K562 (cell line): ENCODE results near the gene RGL2. TPM values are rescaled to one million over a fixed set of nuclear protein-coding genes. Genes with fewer than 3 reads are reported as not detected.

Experiments used
- CBFA2T2 ChIP-seq: fragments of 450-650 bp; conservative IDR thresholded peaks from 2 replicates; pipeline ENCODE4 v1.6.1; 2017; ENCODE audit warnings: mild to moderate bottlenecking
- CHD2 ChIP-seq: IDR thresholded peaks from 2 replicates; pipeline ENCODE4 v1.6.1; 2011; ENCODE audit warnings: low read depth, low read length
- CREB1 ChIP-seq, 2 experiments: sonication (generic) in 1 of 2; formaldehyde crosslinking in 1 of 2; IDR thresholded peaks; 2 replicates each; pipeline versions ENCODE4 v1.6.1 to v1.8.0; 2012 to 2022; ENCODE audit warnings: inconsistent platforms in 1 of 2, mild to moderate bottlenecking in 1 of 2, missing genetic modification reagents in 1 of 2, moderate library complexity in 1 of 2
- HDAC2 ChIP-seq: fragments of 450-650 bp; IDR thresholded peaks from 2 replicates; pipeline ENCODE4 v1.6.1; 2016; ENCODE audit warnings: mild to moderate bottlenecking
- L3MBTL2 ChIP-seq: fragments of 450-650 bp; IDR thresholded peaks from 2 replicates; pipeline ENCODE4 v1.6.1; 2016; ENCODE audit warnings: mild to moderate bottlenecking, moderate library complexity
- LCOR ChIP-seq: sonication (generic); formaldehyde crosslinking; IDR thresholded peaks from 2 replicates; pipeline ENCODE4 v1.8.0; 2022; ENCODE audit warnings: mild to moderate bottlenecking, missing genetic modification reagents
- LEF1 ChIP-seq: fragments of 450-650 bp; IDR thresholded peaks from 2 replicates; pipeline ENCODE4 v1.6.1; 2016; ENCODE audit warnings: mild to moderate bottlenecking
- PHTF2 ChIP-seq: fragments of 250-450 bp; sonication (Bioruptor Pico); IDR thresholded peaks from 2 replicates; pipeline ENCODE4 v1.5.0; 2021; ENCODE audit warnings: mild to moderate bottlenecking
- POLR3G ChIP-seq: IDR thresholded peaks from 2 replicates; pipeline ENCODE4 v1.6.1; 2011; ENCODE audit not compliant: insufficient read length, insufficient replicate concordance; ENCODE audit errors: extremely low read depth
- SLC30A9 ChIP-seq: fragments of 250-450 bp; sonication (Bioruptor Pico); IDR thresholded peaks from 2 replicates; pipeline ENCODE4 v1.8.0; 2022; ENCODE audit warnings: mild to moderate bottlenecking, moderate library complexity
- TAF1 ChIP-seq: IDR thresholded peaks from 2 replicates; pipeline ENCODE4 v1.6.1; 2011; ENCODE audit warnings: mild to moderate bottlenecking, low read length, moderate library complexity; ENCODE audit not compliant: insufficient read depth, control insufficient read depth, severe bottlenecking; ENCODE audit errors: extremely low read depth
- TBP ChIP-seq: optimal IDR thresholded peaks from 2 replicates; pipeline ENCODE3; 2011; ENCODE audit warnings: low read depth, low read length, improper control_type of control experiment
- TSC22D4 ChIP-seq: fragments of 450-650 bp; IDR thresholded peaks from 2 replicates; pipeline ENCODE4 v1.6.1; 2016; ENCODE audit warnings: missing genetic modification characterization, missing biosample characterization, control low read depth
- YBX1 ChIP-seq: fragments of 450-650 bp; IDR thresholded peaks from 2 replicates; pipeline ENCODE4 v1.7.1; 2016; ENCODE audit warnings: mild to moderate bottlenecking
- polyA plus RNA-seq, 8 experiments: library from polyadenylated mRNA; depleted of rRNA in 4 of 8; stranded (reverse) in 5 of 8; unstranded in 3 of 8; fragments of >200 nt; fragmentation: Nextera tagmentation in 2 of 8; fragmentation: Illumina TruSeq in 1 of 8; extraction: Ambion mirVana in 2 of 8; extraction: Trizol in 1 of 8; gene quantifications; 2 replicates each; pipeline versions ENCODE4 v1.2.1 to v1.2.3, GENCODE V29; 2011 to 2014; ENCODE audit warnings: inconsistent platforms in 1 of 8, missing spikeins in 1 of 8
- total RNA-seq, 7 experiments: library from RNA; depleted of rRNA in 6 of 7; stranded (reverse); fragments of >200 nt in 6 of 7; fragmentation: Illumina TruSeq in 2 of 7; extraction: Trizol in 2 of 7; gene quantifications; 2 replicates each; pipeline versions ENCODE4 v1.2.1 to v1.2.3, GENCODE V29; 2011 to 2021; ENCODE audit warnings: low replicate concordance in 1 of 7
- TF ChIP-seq, protein P1 (sequence below): fragments of 200-600 bp; sonication (generic); IDR thresholded peaks from one replicate; pipeline ENCODE4 v1.6.1; 2012; ENCODE audit warnings: mild to moderate bottlenecking, low read depth, low read length, inconsistent platforms
- TF ChIP-seq, protein P2 (sequence below): IDR thresholded peaks from 2 replicates; pipeline ENCODE4 v1.6.1; 2014; ENCODE audit warnings: antibody characterized with exemption

The RGL2 gene
- total and polyA plus RNA-seq, 9 of the 15 experiments (the other 6 are each of a cell fraction or from before 2014, with no cell fraction given): 1.8 to 57.1 (median 19.5) TPM

DNA sequence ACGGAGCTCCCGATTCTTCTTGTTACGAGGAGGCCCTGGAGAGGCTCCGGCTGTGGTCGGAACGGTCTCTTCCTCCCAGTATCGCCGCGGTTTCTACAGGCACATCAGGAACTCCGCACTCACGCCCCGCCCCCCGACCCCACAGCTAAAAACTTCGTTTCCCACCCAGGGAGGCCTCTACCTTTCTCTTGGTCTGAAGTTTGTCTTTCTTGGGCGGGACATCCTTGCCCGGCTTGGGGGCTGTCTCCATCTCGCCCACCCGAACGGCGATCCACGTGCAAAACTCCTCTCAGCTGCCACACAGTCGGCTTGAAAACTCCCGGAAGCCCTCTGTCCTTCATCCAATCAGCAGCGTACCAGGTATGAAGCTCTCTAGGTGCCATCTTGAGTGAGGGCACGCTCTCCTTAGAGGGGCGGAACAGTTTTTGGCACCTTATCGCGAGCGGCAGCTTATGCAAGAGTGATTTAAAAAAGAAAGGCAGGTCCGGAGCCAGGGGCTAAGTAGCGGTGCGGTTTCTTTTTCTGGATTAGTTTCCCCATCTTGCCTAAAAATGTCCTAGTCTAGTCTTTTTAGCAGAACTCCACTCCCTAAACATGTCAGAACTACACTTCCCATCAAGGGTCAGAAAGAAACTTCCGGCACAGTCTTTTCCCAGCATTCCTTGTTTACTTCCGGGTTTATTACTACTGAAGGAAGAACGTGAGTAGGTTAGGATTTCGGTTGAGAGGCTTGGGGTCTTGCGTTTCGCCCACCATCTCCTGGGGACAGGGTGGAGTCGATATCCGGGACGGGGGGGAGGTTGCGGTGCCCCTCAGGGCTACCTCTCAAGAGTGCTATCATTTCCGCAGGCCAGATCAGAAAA, 9.6 kb downstream of the RGL2 start, which contains the start of the genes PFDN6 and WDR46 (continued):
- TF ChIP-seq, protein P1, sequence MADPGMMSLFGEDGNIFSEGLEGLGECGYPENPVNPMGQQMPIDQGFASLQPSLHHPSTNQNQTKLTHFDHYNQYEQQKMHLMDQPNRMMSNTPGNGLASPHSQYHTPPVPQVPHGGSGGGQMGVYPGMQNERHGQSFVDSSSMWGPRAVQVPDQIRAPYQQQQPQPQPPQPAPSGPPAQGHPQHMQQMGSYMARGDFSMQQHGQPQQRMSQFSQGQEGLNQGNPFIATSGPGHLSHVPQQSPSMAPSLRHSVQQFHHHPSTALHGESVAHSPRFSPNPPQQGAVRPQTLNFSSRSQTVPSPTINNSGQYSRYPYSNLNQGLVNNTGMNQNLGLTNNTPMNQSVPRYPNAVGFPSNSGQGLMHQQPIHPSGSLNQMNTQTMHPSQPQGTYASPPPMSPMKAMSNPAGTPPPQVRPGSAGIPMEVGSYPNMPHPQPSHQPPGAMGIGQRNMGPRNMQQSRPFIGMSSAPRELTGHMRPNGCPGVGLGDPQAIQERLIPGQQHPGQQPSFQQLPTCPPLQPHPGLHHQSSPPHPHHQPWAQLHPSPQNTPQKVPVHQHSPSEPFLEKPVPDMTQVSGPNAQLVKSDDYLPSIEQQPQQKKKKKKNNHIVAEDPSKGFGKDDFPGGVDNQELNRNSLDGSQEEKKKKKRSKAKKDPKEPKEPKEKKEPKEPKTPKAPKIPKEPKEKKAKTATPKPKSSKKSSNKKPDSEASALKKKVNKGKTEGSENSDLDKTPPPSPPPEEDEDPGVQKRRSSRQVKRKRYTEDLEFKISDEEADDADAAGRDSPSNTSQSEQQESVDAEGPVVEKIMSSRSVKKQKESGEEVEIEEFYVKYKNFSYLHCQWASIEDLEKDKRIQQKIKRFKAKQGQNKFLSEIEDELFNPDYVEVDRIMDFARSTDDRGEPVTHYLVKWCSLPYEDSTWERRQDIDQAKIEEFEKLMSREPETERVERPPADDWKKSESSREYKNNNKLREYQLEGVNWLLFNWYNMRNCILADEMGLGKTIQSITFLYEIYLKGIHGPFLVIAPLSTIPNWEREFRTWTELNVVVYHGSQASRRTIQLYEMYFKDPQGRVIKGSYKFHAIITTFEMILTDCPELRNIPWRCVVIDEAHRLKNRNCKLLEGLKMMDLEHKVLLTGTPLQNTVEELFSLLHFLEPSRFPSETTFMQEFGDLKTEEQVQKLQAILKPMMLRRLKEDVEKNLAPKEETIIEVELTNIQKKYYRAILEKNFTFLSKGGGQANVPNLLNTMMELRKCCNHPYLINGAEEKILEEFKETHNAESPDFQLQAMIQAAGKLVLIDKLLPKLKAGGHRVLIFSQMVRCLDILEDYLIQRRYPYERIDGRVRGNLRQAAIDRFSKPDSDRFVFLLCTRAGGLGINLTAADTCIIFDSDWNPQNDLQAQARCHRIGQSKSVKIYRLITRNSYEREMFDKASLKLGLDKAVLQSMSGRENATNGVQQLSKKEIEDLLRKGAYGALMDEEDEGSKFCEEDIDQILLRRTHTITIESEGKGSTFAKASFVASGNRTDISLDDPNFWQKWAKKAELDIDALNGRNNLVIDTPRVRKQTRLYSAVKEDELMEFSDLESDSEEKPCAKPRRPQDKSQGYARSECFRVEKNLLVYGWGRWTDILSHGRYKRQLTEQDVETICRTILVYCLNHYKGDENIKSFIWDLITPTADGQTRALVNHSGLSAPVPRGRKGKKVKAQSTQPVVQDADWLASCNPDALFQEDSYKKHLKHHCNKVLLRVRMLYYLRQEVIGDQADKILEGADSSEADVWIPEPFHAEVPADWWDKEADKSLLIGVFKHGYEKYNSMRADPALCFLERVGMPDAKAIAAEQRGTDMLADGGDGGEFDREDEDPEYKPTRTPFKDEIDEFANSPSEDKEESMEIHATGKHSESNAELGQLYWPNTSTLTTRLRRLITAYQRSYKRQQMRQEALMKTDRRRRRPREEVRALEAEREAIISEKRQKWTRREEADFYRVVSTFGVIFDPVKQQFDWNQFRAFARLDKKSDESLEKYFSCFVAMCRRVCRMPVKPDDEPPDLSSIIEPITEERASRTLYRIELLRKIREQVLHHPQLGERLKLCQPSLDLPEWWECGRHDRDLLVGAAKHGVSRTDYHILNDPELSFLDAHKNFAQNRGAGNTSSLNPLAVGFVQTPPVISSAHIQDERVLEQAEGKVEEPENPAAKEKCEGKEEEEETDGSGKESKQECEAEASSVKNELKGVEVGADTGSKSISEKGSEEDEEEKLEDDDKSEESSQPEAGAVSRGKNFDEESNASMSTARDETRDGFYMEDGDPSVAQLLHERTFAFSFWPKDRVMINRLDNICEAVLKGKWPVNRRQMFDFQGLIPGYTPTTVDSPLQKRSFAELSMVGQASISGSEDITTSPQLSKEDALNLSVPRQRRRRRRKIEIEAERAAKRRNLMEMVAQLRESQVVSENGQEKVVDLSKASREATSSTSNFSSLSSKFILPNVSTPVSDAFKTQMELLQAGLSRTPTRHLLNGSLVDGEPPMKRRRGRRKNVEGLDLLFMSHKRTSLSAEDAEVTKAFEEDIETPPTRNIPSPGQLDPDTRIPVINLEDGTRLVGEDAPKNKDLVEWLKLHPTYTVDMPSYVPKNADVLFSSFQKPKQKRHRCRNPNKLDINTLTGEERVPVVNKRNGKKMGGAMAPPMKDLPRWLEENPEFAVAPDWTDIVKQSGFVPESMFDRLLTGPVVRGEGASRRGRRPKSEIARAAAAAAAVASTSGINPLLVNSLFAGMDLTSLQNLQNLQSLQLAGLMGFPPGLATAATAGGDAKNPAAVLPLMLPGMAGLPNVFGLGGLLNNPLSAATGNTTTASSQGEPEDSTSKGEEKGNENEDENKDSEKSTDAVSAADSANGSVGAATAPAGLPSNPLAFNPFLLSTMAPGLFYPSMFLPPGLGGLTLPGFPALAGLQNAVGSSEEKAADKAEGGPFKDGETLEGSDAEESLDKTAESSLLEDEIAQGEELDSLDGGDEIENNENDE: no peak
- TF ChIP-seq CHD2: peak; percentile 88
- TF ChIP-seq YBX1: no peak
- peak; percentile 98 for TF ChIP-seq HDAC2
- peak; percentile 54 for TF ChIP-seq TBP
- TF ChIP-seq L3MBTL2: peak; percentile 52; the same call in 1 of the 2 replicates
- TF ChIP-seq CBFA2T2: no peak; the same call in 1 of the 2 replicates
- TF ChIP-seq, protein P2, sequence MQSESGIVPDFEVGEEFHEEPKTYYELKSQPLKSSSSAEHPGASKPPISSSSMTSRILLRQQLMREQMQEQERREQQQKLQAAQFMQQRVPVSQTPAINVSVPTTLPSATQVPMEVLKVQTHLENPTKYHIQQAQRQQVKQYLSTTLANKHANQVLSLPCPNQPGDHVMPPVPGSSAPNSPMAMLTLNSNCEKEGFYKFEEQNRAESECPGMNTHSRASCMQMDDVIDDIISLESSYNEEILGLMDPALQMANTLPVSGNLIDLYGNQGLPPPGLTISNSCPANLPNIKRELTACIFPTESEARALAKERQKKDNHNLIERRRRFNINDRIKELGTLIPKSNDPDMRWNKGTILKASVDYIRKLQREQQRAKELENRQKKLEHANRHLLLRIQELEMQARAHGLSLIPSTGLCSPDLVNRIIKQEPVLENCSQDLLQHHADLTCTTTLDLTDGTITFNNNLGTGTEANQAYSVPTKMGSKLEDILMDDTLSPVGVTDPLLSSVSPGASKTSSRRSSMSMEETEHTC: no peak
- TF ChIP-seq POLR3G: no peak
- TF ChIP-seq TSC22D4 (tag): no peak
- TF ChIP-seq LEF1: no peak
- no peak for TF ChIP-seq SLC30A9 (CRISPR knock-in tag)
- TF ChIP-seq TAF1: peak; percentile 66
- 0 out of 2 replicates have a peak, but pooled peaks have one; percentile 6 for TF ChIP-seq CREB1 (IDR thresholded peaks at IDR 0.05)
- TF ChIP-seq CREB1 (CRISPR knock-in tag; IDR thresholded peaks at IDR 0.05): no peak; the same call in 1 of the 2 replicates
- TF ChIP-seq PHTF2 (CRISPR knock-in tag): no peak
- peak; percentile 86 for TF ChIP-seq LCOR (CRISPR knock-in tag)
